H9 (cell line): ENCODE measurements around the gene ARHGEF1. TPM values are rescaled to one million over a fixed set of nuclear protein-coding genes. Genes with fewer than 3 reads are reported as not detected.

Source experiments
- DNase-seq: peaks from one replicate; pipeline ENCODE4 v3.0.0-alpha.2; 2017
- H2AFZ ChIP-seq: one replicate; pipeline ENCODE4 v1.6.1; 2013; ENCODE audit warnings: mild to moderate bottlenecking, low read length, control low read depth, moderate library complexity
- H2AK5ac ChIP-seq: 2 replicates; pipeline ENCODE4 v1.6.1; 2013; ENCODE audit warnings: low read length, control low read depth, mixed read lengths; ENCODE audit not compliant: insufficient read length
- H2BK120ac ChIP-seq: one replicate; pipeline ENCODE4 v1.6.1; 2013; ENCODE audit warnings: low read depth, mild to moderate bottlenecking, low read length, control low read depth, inconsistent platforms; ENCODE audit not compliant: poor library complexity, severe bottlenecking
- H2BK12ac ChIP-seq: 2 replicates; pipeline ENCODE4 v1.6.1; 2013; ENCODE audit warnings: low read length, control low read depth, mixed read lengths, low read depth; ENCODE audit not compliant: insufficient read length
- H2BK15ac ChIP-seq: 2 replicates; pipeline ENCODE4 v1.6.1; 2013; ENCODE audit warnings: low read depth, low read length, control low read depth
- H2BK20ac ChIP-seq: one replicate; pipeline ENCODE4 v1.6.1; 2013; ENCODE audit warnings: low read depth, mild to moderate bottlenecking, low read length, control low read depth, inconsistent platforms; ENCODE audit not compliant: poor library complexity, severe bottlenecking
- H2BK5ac ChIP-seq: 2 replicates; pipeline ENCODE4 v1.6.1; 2013; ENCODE audit warnings: low read length, control low read depth, mixed read lengths; ENCODE audit not compliant: insufficient read length
- H3K14ac ChIP-seq: 2 replicates; pipeline ENCODE4 v1.6.1; 2013; ENCODE audit warnings: low read length, control low read depth; ENCODE audit not compliant: insufficient read depth
- H3K18ac ChIP-seq: 2 replicates; pipeline ENCODE4 v1.6.1; 2013; ENCODE audit warnings: low read depth, mild to moderate bottlenecking, mixed read lengths, low read length, control low read depth; ENCODE audit not compliant: insufficient read length
- H3K23ac ChIP-seq: 2 replicates; pipeline ENCODE4 v1.6.1; 2013; ENCODE audit warnings: low read length, control low read depth, mixed read lengths, low read depth; ENCODE audit not compliant: insufficient read length
- H3K23me2 ChIP-seq: 2 replicates; pipeline ENCODE4 v1.6.1; 2013; ENCODE audit warnings: low read depth, mild to moderate bottlenecking, mixed read lengths, low read length, control low read depth; ENCODE audit not compliant: insufficient read length, poor library complexity, severe bottlenecking
- H3K27ac ChIP-seq: 2 replicates; pipeline ENCODE4 v1.5.1; 2013; ENCODE audit warnings: low read length, control low read depth, mixed read lengths, low read depth; ENCODE audit not compliant: insufficient read length
- H3K27me3 ChIP-seq: 2 replicates; pipeline ENCODE4 v1.6.1; 2013; ENCODE audit warnings: low read length, control low read depth, inconsistent platforms; ENCODE audit not compliant: insufficient read depth
- H3K4ac ChIP-seq: 2 replicates; pipeline ENCODE4 v1.6.1; 2013; ENCODE audit warnings: low read depth, mild to moderate bottlenecking, control low read depth, inconsistent platforms, low read length, moderate library complexity
- H3K4me1 ChIP-seq: 2 replicates; pipeline ENCODE4 v1.6.1; 2013; ENCODE audit warnings: low read length, control low read depth, inconsistent platforms; ENCODE audit not compliant: insufficient read depth
- H3K4me2 ChIP-seq: 2 replicates; pipeline ENCODE4 v1.6.1; 2013; ENCODE audit warnings: low read length, control low read depth, mixed read lengths; ENCODE audit not compliant: insufficient read length, insufficient read depth
- H3K56ac ChIP-seq: 2 replicates; pipeline ENCODE4 v1.6.1; 2013; ENCODE audit warnings: low read depth, mild to moderate bottlenecking, mixed read lengths, low read length, control low read depth; ENCODE audit not compliant: insufficient read length
- H3K79me1 ChIP-seq: 2 replicates; pipeline ENCODE4 v1.6.1; 2013; ENCODE audit warnings: low read depth, mild to moderate bottlenecking, moderate library complexity, low read length, control low read depth, inconsistent platforms; ENCODE audit not compliant: insufficient read depth, poor library complexity, severe bottlenecking
- H3K79me2 ChIP-seq: 2 replicates; pipeline ENCODE4 v1.6.1; 2013; ENCODE audit warnings: low read length, control low read depth, inconsistent platforms; ENCODE audit not compliant: insufficient read depth
- H3K9ac ChIP-seq: 2 replicates; pipeline ENCODE4 v1.6.1; 2013; ENCODE audit warnings: low read length, control low read depth, mixed read lengths; ENCODE audit not compliant: insufficient read length; ENCODE audit errors: extremely low read depth
- H3K9me3 ChIP-seq: one replicate; pipeline ENCODE4 v1.6.1; 2013; ENCODE audit warnings: low read depth, low read length, inconsistent platforms; ENCODE audit not compliant: control insufficient read depth
- H3T11ph ChIP-seq: one replicate; pipeline ENCODE4 v1.6.1; 2013; ENCODE audit warnings: mild to moderate bottlenecking, low read length, control low read depth, inconsistent platforms
- H4K20me1 ChIP-seq: one replicate; pipeline ENCODE4 v1.6.1; 2013; ENCODE audit not compliant: control insufficient read depth, insufficient read length, insufficient read depth
- H4K5ac ChIP-seq: 2 replicates; pipeline ENCODE4 v1.6.1; 2013; ENCODE audit warnings: low read depth, mild to moderate bottlenecking, mixed read lengths, low read length, control low read depth; ENCODE audit not compliant: insufficient read length
- H4K8ac ChIP-seq: replicated peaks from 2 replicates; pipeline ENCODE4 v1.6.1; 2013; ENCODE audit warnings: low read length, control low read depth, mixed read lengths, low read depth; ENCODE audit not compliant: insufficient read length
- H4K91ac ChIP-seq: 2 replicates; pipeline ENCODE4 v1.6.1; 2013; ENCODE audit warnings: low read depth, mild to moderate bottlenecking, moderate library complexity, mixed read lengths, low read length, control low read depth; ENCODE audit not compliant: insufficient read length
- H3K27ac Mint-ChIP-seq, 3 experiments: 2 replicates in 2 of 3; 3 replicates in 1 of 3; pipeline ENCODE4 v1.8.0; 2020 to 2021; ENCODE audit warnings: mixed read lengths in 3 of 3, mild to moderate bottlenecking in 1 of 3, moderate library complexity in 1 of 3
- H3K27me3 Mint-ChIP-seq: 2 replicates; pipeline ENCODE4 v1.8.0; 2021; ENCODE audit warnings: low read depth, mild to moderate bottlenecking, moderate library complexity, mixed read lengths
- H3K36me3 Mint-ChIP-seq, 3 experiments: 2 replicates in 2 of 3; 3 replicates in 1 of 3; pipeline ENCODE4 v1.8.0; 2020 to 2021; ENCODE audit warnings: low read depth in 3 of 3, mixed read lengths in 3 of 3; ENCODE audit not compliant: insufficient read depth in 1 of 3
- H3K4me1 Mint-ChIP-seq, 2 experiments: 2 replicates each; pipeline ENCODE4 v1.8.0; 2020; ENCODE audit warnings: mixed read lengths in 2 of 2
- H3K4me3 Mint-ChIP-seq, 2 experiments: 2 replicates in 1 of 2; 3 replicates in 1 of 2; pipeline ENCODE4 v1.8.0; 2020 to 2021; ENCODE audit warnings: mild to moderate bottlenecking in 2 of 2, mixed read lengths in 2 of 2, moderate library complexity in 1 of 2
- H3K9me3 Mint-ChIP-seq, 2 experiments: 2 replicates in 1 of 2; 3 replicates in 1 of 2; pipeline ENCODE4 v1.8.0; 2020; ENCODE audit warnings: mild to moderate bottlenecking in 2 of 2, mixed read lengths in 2 of 2, moderate library complexity in 1 of 2
- WGBS: extraction: QIAGEN DNeasy Blood & Tissue Kit; methylation state at CpG from one replicate; pipeline ENCODE4 v1.1.7; 2013; ENCODE audit warnings: missing lambda C conversion rate, low lambda C conversion rate, mixed read lengths; ENCODE audit not compliant: insufficient read length; ENCODE audit errors: extremely low coverage; 5-methylcytosine and 5-hydroxymethylcytosine counted together
- total RNA-seq: library from RNA; stranded (reverse); gene quantifications from 2 replicates; pipeline ENCODE4 v1.2.1, GENCODE V29; 2021
- TF ChIP-seq, protein P1 (sequence below): fragments of 200-600 bp; sonication (generic); conservative IDR thresholded peaks from 3 replicates; pipeline ENCODE4 v1.8.0; 2021; ENCODE audit warnings: antibody characterized with exemption, mild to moderate bottlenecking

ARHGEF1 gene
- total RNA-seq, 1 experiment from 2014 or later = 50.3 TPM

- Histone ChIP-seq H4K5ac (no peak overlapping the region), H3K4me1 (no peaks in the 10 kb centered on the region), H4K8ac (no peak overlapping the region), H3K79me2 (peaks cover 6% of the 10 kb centered on the region; the same call in 1 of the 2 replicates), H3K9ac (no peak overlapping the region), H3K23me2 (no peaks in the 10 kb centered on the region), H3K27me3 (no peaks in the 10 kb centered on the region), H4K20me1 (no peaks in the 10 kb centered on the region), H3K18ac (no peak overlapping the region), H2AK5ac (no peak overlapping the region), H4K91ac (no peak overlapping the region), H3K56ac (no peak overlapping the region), H3K4me2 (no peak overlapping the region), H3K23ac (no peak overlapping the region), H2BK20ac (no peak overlapping the region), H3T11ph (no peak overlapping the region), H2AFZ (no peak overlapping the region), H3K14ac (no peak overlapping the region), H3K79me1 (peaks cover 13% of the 10 kb centered on the region), H3K27ac (no peak overlapping the region), H2BK5ac (no peak overlapping the region), H2BK12ac (no peak overlapping the region), H2BK15ac (no peak overlapping the region), H3K4ac (no peak overlapping the region), H3K9me3 (no peaks in the 10 kb centered on the region), H2BK120ac (no peak overlapping the region)
- H3K36me3 Mint-ChIP-seq = peaks cover 48 to 84% (median 73%) of the 10 kb centered on the region in 3 experiments
- no peak overlapping the region; a peak in 1 of 5 replicates for H3K4me3 Mint-ChIP-seq
- TF ChIP-seq, protein P1, sequence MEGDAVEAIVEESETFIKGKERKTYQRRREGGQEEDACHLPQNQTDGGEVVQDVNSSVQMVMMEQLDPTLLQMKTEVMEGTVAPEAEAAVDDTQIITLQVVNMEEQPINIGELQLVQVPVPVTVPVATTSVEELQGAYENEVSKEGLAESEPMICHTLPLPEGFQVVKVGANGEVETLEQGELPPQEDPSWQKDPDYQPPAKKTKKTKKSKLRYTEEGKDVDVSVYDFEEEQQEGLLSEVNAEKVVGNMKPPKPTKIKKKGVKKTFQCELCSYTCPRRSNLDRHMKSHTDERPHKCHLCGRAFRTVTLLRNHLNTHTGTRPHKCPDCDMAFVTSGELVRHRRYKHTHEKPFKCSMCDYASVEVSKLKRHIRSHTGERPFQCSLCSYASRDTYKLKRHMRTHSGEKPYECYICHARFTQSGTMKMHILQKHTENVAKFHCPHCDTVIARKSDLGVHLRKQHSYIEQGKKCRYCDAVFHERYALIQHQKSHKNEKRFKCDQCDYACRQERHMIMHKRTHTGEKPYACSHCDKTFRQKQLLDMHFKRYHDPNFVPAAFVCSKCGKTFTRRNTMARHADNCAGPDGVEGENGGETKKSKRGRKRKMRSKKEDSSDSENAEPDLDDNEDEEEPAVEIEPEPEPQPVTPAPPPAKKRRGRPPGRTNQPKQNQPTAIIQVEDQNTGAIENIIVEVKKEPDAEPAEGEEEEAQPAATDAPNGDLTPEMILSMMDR = no peak
- peaks cover 18 to 26% of the 10 kb centered on the region in 2 experiments for H3K4me1 Mint-ChIP-seq
- peaks cover 3% of the 10 kb centered on the region; the same call in 1 of the 2 replicates for H3K27me3 Mint-ChIP-seq
- peak overlapping the region; percentile 79 to 96 (median 95); a peak in 4 of 7 replicates for H3K27ac Mint-ChIP-seq
- no CpG with 5 or more reads among the region's 10 CpGs for WGBS
- DNase-seq = no peak
- H3K9me3 Mint-ChIP-seq = no peaks in the 10 kb centered on the region; a peak in 1 of 5 replicates
These were observed 14.6 kb upstream of the ARHGEF1 start for GRCh38 chr19:41868120-41868988.
